ENCODE results near the gene NPAS4. TPM values are rescaled to one million over a fixed set of nuclear protein-coding genes. Genes with fewer than 3 reads are reported as not detected.

Gene NPAS4
- total and polyA plus RNA-seq, 2 of the 4 experiments (the other 2 are of a cell fraction), result under 0.01 to 0.77 TPM

GRCh38 chr11:66415423-66415822, 5.4 kb upstream of the NPAS4 start:
- Histone ChIP-seq H2BK120ac (ENCODE audit: low read depth, low read length) (no peak overlapping the region), H4K5ac (ENCODE audit: low read depth, low read length) (no peak overlapping the region), H3K14ac (replicated peaks; ENCODE audit: low read depth, low read length) (no peak overlapping the region), H4K8ac (ENCODE audit: low read depth in 2 of 2, low read length in 2 of 2) (no peak overlapping the region), H2AK5ac (ENCODE audit: low read depth, low read length) (no peak overlapping the region), H2BK20ac (ENCODE audit: low read depth, low read length) (no peak overlapping the region), H2AK9ac (replicated peaks; ENCODE audit: low read depth, low read length, poor library complexity) (no peak overlapping the region), H3K27ac (ENCODE audit: insufficient read depth, low read length) (no peak overlapping the region), H4K91ac (ENCODE audit: insufficient read depth, low read depth, low read length) (no peak overlapping the region), H2BK5ac (ENCODE audit: low read depth, low read length, poor library complexity, severe bottlenecking) (no peak overlapping the region), H3K4me3 (ENCODE audit: insufficient read depth, low read depth, low read length) (no peak overlapping the region), H4K20me1 (ENCODE audit: insufficient read depth, low read length) (peaks cover 27% of the 10 kb centered on the region), H3K4me1 (ENCODE audit: control insufficient read depth, insufficient read depth, low read length) (peaks cover 3% of the 10 kb centered on the region; the same call in 1 of the 2 replicates), H3K23ac (ENCODE audit: low read depth, low read length) (no peak overlapping the region), H3K9ac (ENCODE audit: low read depth, low read length) (no peak overlapping the region), H3K4me2 (ENCODE audit: low read depth, low read length) (no peak overlapping the region), H2BK15ac (ENCODE audit: low read depth, low read length) (no peak overlapping the region), H3K9me3 (ENCODE audit: control insufficient read depth, insufficient read depth, low read length) (no peaks in the 10 kb centered on the region), H3K27me3 (ENCODE audit: control insufficient read depth, insufficient read depth, low read length) (peaks cover 5% of the 10 kb centered on the region), H2AFZ (replicated peaks; ENCODE audit: low read length, poor library complexity) (no peak overlapping the region), H3K36me3 (ENCODE audit: control insufficient read depth, insufficient read depth, low read length) (no peaks in the 10 kb centered on the region), H3K4ac (ENCODE audit: low read depth, low read length) (no peak overlapping the region), H3K56ac (ENCODE audit: extremely low read depth, insufficient read depth, low read length) (no peak overlapping the region), H3K18ac (ENCODE audit: low read depth, low read length) (no peak overlapping the region), H3K79me1 (ENCODE audit: low read depth in 1 of 2, low read length in 2 of 2) (peaks cover 0 to 46% of the 10 kb centered on the region in 2 experiments; a peak in 2 of 4 replicates), H3K9me1 (ENCODE audit: insufficient read depth, low read length) (peaks cover 33% of the 10 kb centered on the region)
- ChIA-PET POLR2A (ENCODE audit: unreplicated experiment) (no interaction called here), CTCF (interaction anchor here (0.6 kb wide), 1 partner anchor 23 kb away, joined by 3 read pairs; the partner anchor contains the start of gene MRPL11)
- no TSS peak for BruUV-seq (replicated peaks)
- dilution Hi-C loops (cut with HindIII; ENCODE audit: low sequenced_read_pairs, unreplicated experiment) (no loop called here), in situ Hi-C loops (cut with MboI; ENCODE audit: low sequenced_read_pairs) (no loop called here), intact Hi-C loops (cut with micrococcal nuclease) (no loop called here)
- WGBS, 2 experiments (ENCODE audit: extremely low coverage in 2 of 2, insufficient read length in 1 of 2), result 50% methylated on average over 1 of the region's 2 CpGs; no CpG with 5 or more reads in 1 of the 2 experiments
- TF ChIP-seq CEBPB (IDR thresholded peaks at IDR 0.05; ENCODE audit: low read depth, low read length) (no peak), FOS (IDR thresholded peaks at IDR 0.05; ENCODE audit: low read depth, low read length) (no peak), RAD21 (IDR thresholded peaks at IDR 0.05; ENCODE audit: low read length) (no peak), ELK1 (IDR thresholded peaks at IDR 0.05; ENCODE audit: borderline replicate concordance, low read depth, low read length) (no peak), MAFK (IDR thresholded peaks at IDR 0.05; ENCODE audit: low read depth, low read length) (no peak), CTCF (conservative IDR thresholded peaks at IDR 0.05; ENCODE audit: low read depth, low read length) (no peak), RCOR1 (IDR thresholded peaks at IDR 0.05; ENCODE audit: insufficient replicate concordance, low read length) (no peak), RFX5 (IDR thresholded peaks at IDR 0.05; ENCODE audit: low read depth, low read length) (no peak), MAZ (IDR thresholded peaks at IDR 0.05; ENCODE audit: borderline replicate concordance, low read depth, low read length) (no peak), POLR2A (IDR thresholded peaks at IDR 0.05; ENCODE audit: low read depth, low read length) (no peak), NFE2L2 (IDR thresholded peaks at IDR 0.05; ENCODE audit: low read depth, low read length) (no peak), MXI1 (IDR thresholded peaks at IDR 0.05; ENCODE audit: borderline replicate concordance, low read depth, low read length) (no peak), SMC3 (IDR thresholded peaks at IDR 0.05; ENCODE audit: low read depth, low read length) (no peak), CHD1 (IDR thresholded peaks at IDR 0.05; ENCODE audit: low read depth, low read length) (no peak), BHLHE40 (IDR thresholded peaks at IDR 0.05; ENCODE audit: low read depth, low read length) (no peak)
- TF ChIP-seq, protein P1, sequence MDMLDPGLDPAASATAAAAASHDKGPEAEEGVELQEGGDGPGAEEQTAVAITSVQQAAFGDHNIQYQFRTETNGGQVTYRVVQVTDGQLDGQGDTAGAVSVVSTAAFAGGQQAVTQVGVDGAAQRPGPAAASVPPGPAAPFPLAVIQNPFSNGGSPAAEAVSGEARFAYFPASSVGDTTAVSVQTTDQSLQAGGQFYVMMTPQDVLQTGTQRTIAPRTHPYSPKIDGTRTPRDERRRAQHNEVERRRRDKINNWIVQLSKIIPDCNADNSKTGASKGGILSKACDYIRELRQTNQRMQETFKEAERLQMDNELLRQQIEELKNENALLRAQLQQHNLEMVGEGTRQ (IDR thresholded peaks at IDR 0.05; ENCODE audit: low read depth, low read length), result no peak
- DNase-seq, result no peak
- no peak for ATAC-seq (ENCODE audit: low read depth)
